OCI-LY3 (cell line): ENCODE data around the gene USP2.

Experiments
- H2AFZ ChIP-seq: fragments of 200-600, 300-600 bp; shearing (Covaris generic); 2 replicates; pipeline ENCODE4 v1.6.0; 2014; ENCODE audit warnings: antibody characterized with exemption, low read depth, low read length
- H3K27ac ChIP-seq: fragments of 200-600, 300-600 bp; sonication (generic); 2 replicates; pipeline ENCODE4 v1.5.1; 2014; ENCODE audit warnings: mild to moderate bottlenecking, low read length, moderate library complexity, mixed read lengths
- H3K27me3 ChIP-seq: fragments of 200-600, 300-600 bp; sonication (generic); 2 replicates; pipeline ENCODE4 v1.6.1; 2014; ENCODE audit warnings: low read depth, low read length, mixed read lengths
- H3K36me3 ChIP-seq: fragments of 200-600, 300-600 bp; sonication (generic); replicated peaks from 2 replicates; pipeline ENCODE3; 2014; ENCODE audit warnings: low read depth, low read length, mixed read lengths
- H3K4me1 ChIP-seq: fragments of 300-600, 200-600 bp; sonication (generic); 2 replicates; pipeline ENCODE4 v1.6.1; 2014; ENCODE audit warnings: low read length, mixed read lengths
- H3K4me2 ChIP-seq: fragments of 200-600, 300-600 bp; sonication (generic); 2 replicates; pipeline ENCODE4 v1.6.1; 2014; ENCODE audit warnings: low read length, mixed read lengths
- H3K4me3 ChIP-seq: fragments of 300-600, 200-600 bp; sonication (generic); 2 replicates; pipeline ENCODE4 v1.5.1; 2014; ENCODE audit warnings: antibody characterized with exemption, mild to moderate bottlenecking, low read length, moderate library complexity
- H3K79me2 ChIP-seq: fragments of 300-600, 200-600 bp; shearing (Covaris generic); 2 replicates; pipeline ENCODE4 v1.6.1; 2014; ENCODE audit warnings: mild to moderate bottlenecking, low read length, mixed read lengths
- H3K9ac ChIP-seq: fragments of 300-600, 200-600 bp; shearing (Covaris generic); 2 replicates; pipeline ENCODE4 v1.6.0; 2014; ENCODE audit warnings: mild to moderate bottlenecking, low read length, moderate library complexity
- H3K9me3 ChIP-seq: fragments of 200-600, 300-600 bp; shearing (Covaris generic); 2 replicates; pipeline ENCODE4 v1.6.1; 2014; ENCODE audit warnings: low read length, mixed read lengths; ENCODE audit not compliant: insufficient read depth
- H4K20me1 ChIP-seq: fragments of 200-600, 300-600 bp; sonication (generic); 2 replicates; pipeline ENCODE4 v1.6.1; 2016; ENCODE audit warnings: low read length, mixed read lengths; ENCODE audit not compliant: insufficient read depth
- EZH2phosphoT487 ChIP-seq: fragments of 200-600 bp; shearing (Covaris generic); IDR thresholded peaks from 2 replicates; pipeline ENCODE4 v1.6.1; 2018; ENCODE audit warnings: antibody characterized with exemption, mixed run types, low read depth
- TF ChIP-seq, protein P1 (sequence below): fragments of 200-600, 300-600 bp; sonication (generic); IDR thresholded peaks from 2 replicates; pipeline ENCODE4 v1.5.1; 2014; ENCODE audit warnings: antibody characterized with exemption, low read length, low read depth

Gene USP2

GRCh38 chr11:119341222-119342022 lies 40.1 kb downstream of the USP2 start:
- H3K27ac ChIP-seq: no peak overlapping the region
- peaks cover 6% of the 10 kb centered on the region; the same call in 1 of the 2 replicates for H3K4me1 ChIP-seq
- H3K36me3 ChIP-seq: peaks cover 9% of the 10 kb centered on the region
- H3K9me3 ChIP-seq: no peaks in the 10 kb centered on the region
- H4K20me1 ChIP-seq: no peaks in the 10 kb centered on the region; the same call in 1 of the 2 replicates
- H2AFZ ChIP-seq: no peak overlapping the region
- TF ChIP-seq, protein P1, sequence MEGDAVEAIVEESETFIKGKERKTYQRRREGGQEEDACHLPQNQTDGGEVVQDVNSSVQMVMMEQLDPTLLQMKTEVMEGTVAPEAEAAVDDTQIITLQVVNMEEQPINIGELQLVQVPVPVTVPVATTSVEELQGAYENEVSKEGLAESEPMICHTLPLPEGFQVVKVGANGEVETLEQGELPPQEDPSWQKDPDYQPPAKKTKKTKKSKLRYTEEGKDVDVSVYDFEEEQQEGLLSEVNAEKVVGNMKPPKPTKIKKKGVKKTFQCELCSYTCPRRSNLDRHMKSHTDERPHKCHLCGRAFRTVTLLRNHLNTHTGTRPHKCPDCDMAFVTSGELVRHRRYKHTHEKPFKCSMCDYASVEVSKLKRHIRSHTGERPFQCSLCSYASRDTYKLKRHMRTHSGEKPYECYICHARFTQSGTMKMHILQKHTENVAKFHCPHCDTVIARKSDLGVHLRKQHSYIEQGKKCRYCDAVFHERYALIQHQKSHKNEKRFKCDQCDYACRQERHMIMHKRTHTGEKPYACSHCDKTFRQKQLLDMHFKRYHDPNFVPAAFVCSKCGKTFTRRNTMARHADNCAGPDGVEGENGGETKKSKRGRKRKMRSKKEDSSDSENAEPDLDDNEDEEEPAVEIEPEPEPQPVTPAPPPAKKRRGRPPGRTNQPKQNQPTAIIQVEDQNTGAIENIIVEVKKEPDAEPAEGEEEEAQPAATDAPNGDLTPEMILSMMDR: no peak
- TF ChIP-seq EZH2phosphoT487: no peak
- H3K4me3 ChIP-seq: no peak overlapping the region
- H3K4me2 ChIP-seq: no peak overlapping the region
- H3K9ac ChIP-seq: no peak overlapping the region
- H3K79me2 ChIP-seq: peaks cover 9% of the 10 kb centered on the region; the same call in 1 of the 2 replicates
- H3K27me3 ChIP-seq: peaks cover 7% of the 10 kb centered on the region; the same call in 1 of the 2 replicates

- Histone ChIP-seq H4K20me1 (no peaks in the 10 kb centered on the region; the same call in 1 of the 2 replicates), H3K27ac (no peak within 1 kb of the TSS), H3K27me3 (peaks cover 4% of the 10 kb centered on the region; the same call in 1 of the 2 replicates), H3K79me2 (peaks cover 16% of the 10 kb centered on the region), H3K9ac (no peak within 1 kb of the TSS), H2AFZ (no peak within 1 kb of the TSS), H3K4me1 (peaks cover 7% of the 10 kb centered on the region), H3K9me3 (no peaks in the 10 kb centered on the region), H3K4me2 (no peak within 1 kb of the TSS), H3K4me3 (no peak within 1 kb of the TSS), H3K36me3 (peaks cover 9% of the 10 kb centered on the region)
- TF ChIP-seq, protein P1: no peak
- TF ChIP-seq EZH2phosphoT487: no peak
Observed at GRCh38 chr11:119340335-119341221, 40.9 kb downstream of the USP2 start, which contains the start of gene C1QTNF5. Gene C1QTNF5 (minus strand): TSS chr11:119340883. CDS start chr11:119340397, 486 bp downstream.

- no peaks in the 10 kb centered on the region; the same call in 1 of the 2 replicates for H4K20me1 ChIP-seq
- H3K27me3 ChIP-seq: peaks cover 4% of the 10 kb centered on the region; the same call in 1 of the 2 replicates
- no peak overlapping the region for H3K9ac ChIP-seq
- H2AFZ ChIP-seq: no peak overlapping the region
- no peaks in the 10 kb centered on the region for H3K9me3 ChIP-seq
- TF ChIP-seq, protein P1: peak; percentile 12; the same call in 1 of the 2 replicates
- no peak for TF ChIP-seq EZH2phosphoT487
- H3K36me3 ChIP-seq: peaks cover 9% of the 10 kb centered on the region
- peaks cover 15% of the 10 kb centered on the region for H3K4me1 ChIP-seq
- no peak overlapping the region for H3K4me2 ChIP-seq
- H3K27ac ChIP-seq: no peak overlapping the region
- H3K4me3 ChIP-seq: no peak overlapping the region
- H3K79me2 ChIP-seq: peaks cover 24% of the 10 kb centered on the region
Observed at GRCh38 chr11:119339589-119340334, 41.7 kb downstream of the USP2 start.
